ENCODE measurements around the gene TDRD3.
"Not testable (repeated sequence)": the region's sequence is repeated elsewhere in the genome, so short reads cannot be mapped to it uniquely, and the experiment has no call there.

TDRD3 gene

DNA sequence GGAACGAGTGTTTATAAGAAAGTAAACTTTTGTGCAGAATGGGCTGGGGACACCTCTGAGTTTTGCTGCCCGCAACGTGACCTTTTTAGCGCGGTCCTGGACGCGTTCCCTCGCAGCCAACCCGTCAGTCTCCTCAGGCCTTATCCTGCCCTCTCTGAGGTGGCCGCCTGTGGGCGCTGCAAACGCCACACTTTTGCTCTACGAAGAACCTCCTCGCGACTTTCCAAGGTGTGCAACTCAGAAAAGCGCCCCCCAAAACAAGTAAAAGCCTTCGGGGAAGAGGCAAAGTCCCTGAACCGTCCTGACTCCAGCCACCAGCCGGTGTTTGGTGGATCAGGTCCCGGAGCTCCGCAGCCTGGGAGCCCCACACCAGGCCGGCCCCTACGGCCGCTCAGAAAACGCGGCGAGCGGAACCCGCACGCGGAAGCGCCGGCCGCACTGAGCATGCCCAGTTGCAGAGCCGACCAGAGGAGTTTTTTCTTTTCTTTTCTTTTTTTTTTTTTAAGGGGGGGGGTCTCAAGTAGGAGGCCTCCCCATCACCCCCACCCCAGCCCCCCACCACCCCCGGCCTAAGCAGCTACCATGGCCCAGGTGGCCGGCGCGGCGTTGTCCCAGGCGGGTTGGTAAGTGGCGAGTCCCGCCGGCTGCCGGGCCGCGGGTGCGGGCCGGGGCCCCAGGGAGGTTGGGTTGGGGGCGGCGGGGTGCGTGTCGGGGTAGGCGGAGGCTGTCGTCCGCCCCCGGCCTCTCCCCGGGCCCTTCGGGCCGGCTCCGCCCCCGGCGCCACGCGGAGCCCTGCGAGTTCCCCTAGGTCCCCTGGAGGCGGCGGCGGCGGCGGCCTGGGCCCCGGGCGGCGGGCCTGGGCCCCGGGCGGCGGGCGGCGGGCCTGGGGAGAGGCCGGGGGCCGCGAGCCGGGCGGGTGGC lies at the start of gene TDRD3:
Gene TDRD3 (plus strand): TSS at position 438 of the 921 bp plus-strand sequence. CDS start 145 bp downstream, at position 583.
- DNase-seq, result peak; percentile 89

DNA sequence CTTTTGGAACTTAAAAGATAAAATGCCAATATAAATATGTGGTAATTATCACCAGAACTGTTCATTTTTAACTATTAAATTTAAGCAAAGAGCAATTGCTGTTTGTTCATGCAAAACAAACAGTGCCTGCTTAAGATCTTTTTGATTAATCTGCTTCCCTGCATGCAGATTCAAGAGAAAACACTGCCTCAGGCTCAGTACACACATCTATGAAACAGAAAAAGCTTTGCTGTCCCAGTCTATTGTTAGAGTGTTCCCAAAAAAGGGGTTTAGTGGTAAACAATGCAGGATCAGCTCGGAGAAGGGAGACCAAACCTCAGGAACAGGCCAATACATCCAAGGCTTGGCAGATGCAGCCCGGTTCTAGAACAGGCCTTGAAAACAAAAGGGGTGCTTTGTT lies 49.3 kb upstream of the TDRD3 start:
- DNase-seq, result no peak

DNA sequence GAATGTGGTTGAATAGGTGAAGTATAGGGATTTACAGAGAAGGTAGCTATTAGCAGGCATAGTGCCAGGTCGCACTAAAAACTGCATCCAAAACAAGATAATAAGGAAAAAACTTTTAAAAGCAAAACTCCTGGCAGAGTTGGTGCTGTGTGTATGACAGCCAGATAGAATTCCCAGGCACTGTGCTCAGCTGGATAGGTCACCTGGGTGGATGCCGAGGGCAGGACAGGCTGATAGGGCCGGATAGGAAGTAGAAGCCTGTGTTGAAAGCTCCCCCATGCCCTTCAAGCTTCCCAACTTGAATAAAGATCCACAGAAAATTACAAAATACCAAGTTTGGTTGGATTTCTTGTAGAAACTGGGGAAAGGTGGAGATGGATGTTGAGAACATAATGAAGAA lies 48.9 kb upstream of the TDRD3 start:
- no peak for DNase-seq

DNA sequence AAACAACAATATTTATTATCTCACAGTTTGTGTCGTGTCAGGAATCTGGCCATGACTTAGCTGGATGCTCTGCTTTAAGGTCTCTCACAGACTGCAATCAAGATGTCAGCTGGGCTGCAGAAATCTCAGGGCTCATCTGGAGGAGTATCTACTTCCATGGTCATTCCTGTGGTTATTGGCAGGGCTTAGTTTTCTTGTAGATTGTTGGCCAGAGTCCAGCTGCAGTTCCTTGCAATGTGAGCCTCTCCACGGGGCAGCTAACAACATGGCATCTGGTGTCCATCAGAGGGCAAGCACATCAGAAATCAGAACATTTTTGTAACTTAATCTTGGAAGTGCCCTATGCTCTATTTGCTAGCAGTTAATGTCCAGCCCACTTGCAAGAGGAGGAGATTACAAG lies 45.7 kb upstream of the TDRD3 start:
- DNase-seq, result no peak

DNA sequence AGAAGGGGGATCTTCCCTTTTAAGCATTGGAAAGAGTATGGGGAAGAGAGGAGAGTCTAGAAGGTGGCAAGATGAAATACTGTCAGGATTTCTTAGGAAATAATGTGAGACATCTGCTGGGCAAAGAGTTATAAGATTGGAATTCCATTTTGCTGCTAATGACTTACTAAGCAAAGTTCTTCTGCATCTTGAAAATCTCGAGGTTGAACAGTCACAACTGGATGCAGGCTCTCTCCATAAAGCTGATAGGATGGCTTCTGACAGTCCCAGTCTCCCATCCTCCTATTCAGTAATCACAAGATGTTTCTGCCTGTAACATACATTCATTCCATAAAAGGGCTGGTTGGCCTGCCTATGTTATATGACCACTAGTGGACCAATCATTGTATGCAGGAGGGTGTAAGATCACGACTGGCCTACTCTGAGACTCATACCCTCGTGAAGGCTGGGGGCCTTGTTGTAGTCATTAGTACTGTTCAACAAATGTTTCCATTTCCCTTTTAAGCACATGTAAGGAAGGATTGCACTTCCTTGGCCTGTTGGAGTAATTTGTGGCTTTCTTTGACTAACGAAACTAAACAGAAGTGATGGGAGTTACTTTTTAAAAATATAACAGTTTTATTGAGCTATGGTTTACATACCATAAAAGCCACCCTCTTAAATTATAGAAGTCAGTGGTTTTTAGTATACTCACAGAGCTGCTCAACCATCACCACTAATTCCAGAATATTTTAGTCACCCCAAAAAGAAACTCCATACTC lies 45.0 kb upstream of the TDRD3 start:
- DNase-seq, result no peak

DNA sequence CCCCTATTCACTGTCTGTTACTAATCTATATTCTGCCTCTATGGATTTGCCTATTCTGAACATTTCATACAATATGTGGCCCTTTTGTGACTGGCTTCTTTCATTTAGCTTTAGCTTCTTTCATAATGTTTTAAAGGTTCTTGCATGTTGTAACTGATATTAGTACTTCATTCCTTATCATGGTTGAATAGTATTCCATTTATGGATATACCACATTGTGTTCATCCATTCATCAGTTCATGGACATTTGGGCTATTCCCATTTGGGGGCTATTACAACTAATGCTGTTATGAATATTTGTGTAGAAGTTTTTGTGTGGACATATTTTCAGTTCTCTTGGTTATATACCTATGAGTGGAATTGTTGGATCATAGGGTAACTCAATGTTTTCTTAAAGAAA lies 44.4 kb upstream of the TDRD3 start:
- no peak for DNase-seq

DNA sequence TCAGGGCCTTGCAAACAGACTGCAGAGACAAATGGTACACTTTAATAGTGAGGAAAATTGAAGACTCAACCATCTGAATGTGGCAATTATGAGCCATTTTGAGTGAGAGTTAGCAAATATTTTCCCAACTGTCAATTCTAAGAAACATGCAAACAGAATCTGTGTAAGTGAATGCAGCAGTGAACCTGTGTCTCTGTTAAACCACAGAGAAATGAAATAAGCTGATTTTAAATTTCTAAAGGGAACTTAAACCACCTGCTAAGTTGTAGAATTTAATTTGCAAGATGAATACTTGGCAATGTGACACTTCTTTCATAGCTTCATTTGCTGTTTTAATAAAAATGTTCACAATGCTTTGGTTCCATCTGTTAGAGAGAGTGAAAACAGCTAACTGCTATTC lies 42.0 kb upstream of the TDRD3 start:
- DNase-seq, result no peak

DNA sequence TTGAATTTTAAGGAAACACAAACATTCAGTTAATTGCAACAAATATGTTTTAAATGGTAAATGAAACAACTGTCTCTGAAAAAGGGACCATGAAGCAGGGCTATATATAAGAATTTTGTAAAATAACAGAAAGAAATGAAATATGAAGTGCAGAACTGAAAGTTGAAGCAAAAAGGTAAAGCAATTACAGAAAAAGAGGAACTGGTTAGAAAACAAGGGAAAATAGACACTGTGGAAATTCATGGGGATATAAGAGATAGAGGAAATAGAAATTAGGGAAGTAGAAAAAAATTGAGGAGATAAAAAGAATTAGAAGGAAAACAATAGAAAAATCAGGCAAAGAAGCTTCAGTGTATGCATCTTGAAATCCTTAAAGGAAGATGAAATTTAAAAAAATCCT lies 40.0 kb upstream of the TDRD3 start:
- DNase-seq, result no peak

DNA sequence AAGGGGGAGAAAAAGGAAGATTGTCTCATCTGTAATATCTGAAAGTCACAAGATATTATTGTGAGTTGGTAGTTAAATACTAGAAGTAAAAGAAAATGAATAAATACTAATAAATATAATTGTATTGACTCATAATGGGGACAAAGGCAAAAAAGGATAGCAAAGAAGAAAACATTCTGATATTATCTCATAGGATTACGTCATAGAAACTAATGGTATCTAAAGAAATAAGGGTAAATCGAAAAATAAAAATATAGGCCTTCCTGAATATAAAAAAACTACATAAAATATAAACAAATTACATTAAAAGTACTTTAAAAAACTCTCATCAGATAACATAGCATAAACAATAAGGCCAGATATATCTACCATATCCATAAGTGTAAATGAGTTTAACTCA lies 38.6 kb upstream of the TDRD3 start:
- DNase-seq, result no peak

DNA sequence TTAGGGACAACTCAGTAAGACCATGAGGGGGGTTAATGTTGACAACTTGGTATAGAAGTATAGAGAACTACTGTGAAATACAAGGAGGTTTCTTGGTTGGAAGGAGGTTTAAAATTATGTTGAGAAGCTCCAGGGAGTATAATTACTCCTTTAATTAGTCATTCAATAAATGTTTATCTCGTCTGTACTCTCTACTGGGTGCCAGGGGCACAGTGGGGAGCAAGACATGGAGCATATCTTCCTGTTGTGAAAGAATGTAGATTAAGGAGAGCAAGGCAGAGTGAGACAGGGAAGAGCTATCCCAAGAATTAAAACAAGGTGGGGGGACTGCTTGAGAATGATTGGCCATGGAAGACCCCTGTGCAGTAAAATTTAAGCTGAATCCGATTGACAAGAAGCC lies 33.7 kb upstream of the TDRD3 start:
- no peak for DNase-seq

DNA sequence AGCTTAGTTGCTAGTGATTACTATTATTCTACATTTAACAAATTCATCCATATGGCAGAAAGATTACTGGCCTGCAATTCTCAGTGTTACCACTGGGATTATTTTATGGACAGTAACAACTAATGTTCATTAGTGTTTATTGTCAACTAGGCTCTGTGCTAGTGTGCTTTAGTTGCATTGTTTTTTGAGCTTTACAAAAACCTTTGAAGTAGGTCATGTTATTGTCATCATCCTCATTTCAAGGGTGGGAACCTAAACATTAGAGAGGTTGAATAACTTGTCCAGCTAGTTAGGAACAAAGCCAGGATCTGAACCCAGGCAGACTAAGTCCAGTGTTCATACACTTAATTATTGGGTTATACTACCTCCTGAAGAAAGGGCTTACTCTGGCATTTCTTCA lies 27.8 kb upstream of the TDRD3 start:
- DNase-seq, result no peak

DNA sequence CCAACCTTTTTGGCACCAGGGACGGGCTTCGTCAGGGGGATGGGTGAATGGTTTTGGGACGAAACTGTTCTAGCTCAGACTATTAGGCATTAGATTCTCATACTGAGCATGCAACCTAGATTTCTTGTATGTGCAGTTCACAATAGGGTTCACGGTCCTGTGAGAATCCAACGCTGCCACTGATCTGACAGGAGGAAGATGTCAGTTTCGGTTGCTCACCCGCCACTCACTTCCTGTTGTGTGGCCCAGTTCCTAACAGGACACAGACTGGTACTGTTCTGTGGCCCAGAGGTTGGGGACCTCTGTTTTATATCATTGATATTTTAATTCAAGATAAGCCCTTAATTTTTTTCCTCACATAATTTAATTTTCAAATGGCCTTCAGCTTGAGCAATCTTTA lies 26.7 kb upstream of the TDRD3 start:
- no peak for DNase-seq

DNA sequence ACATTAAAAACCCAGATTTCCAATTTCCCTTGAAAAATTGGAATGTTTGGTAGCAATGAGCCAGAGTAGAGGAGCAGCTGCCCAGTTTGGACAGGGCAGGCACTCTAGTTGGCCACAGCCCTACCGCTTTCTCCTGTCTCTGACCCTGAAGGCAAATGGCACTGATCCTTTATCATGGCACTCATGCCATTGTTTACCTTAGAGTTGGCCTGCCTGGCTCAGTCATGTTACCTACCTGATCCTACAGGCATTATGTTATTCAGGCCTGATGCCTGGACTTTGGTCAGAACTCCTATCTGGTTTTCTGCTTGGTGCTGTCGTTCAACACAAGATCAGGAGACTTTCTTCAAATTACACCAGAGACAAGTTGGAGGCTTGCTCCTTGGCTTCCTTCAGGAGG lies 24.9 kb upstream of the TDRD3 start:
- DNase-seq, result no peak

DNA sequence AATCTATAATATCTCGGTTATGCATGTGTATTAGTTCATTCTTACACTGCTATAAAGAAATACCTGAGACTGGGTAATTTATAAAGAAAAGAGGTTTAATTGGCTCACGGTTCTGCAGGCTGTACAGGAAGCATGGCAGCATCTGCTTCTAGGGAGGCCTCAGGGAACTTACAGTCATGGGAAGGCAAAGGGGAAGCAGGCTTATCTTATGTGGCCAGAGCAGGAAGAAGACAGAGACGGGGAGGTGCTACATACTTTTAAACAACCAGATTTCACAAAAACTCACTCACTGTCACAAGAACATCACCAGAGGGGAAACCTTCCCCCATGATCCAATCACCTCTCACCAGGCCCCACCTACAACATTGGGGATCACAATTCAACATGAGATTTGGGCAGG lies 17.7 kb upstream of the TDRD3 start:
- DNase-seq, result not testable (repeated sequence)

DNA sequence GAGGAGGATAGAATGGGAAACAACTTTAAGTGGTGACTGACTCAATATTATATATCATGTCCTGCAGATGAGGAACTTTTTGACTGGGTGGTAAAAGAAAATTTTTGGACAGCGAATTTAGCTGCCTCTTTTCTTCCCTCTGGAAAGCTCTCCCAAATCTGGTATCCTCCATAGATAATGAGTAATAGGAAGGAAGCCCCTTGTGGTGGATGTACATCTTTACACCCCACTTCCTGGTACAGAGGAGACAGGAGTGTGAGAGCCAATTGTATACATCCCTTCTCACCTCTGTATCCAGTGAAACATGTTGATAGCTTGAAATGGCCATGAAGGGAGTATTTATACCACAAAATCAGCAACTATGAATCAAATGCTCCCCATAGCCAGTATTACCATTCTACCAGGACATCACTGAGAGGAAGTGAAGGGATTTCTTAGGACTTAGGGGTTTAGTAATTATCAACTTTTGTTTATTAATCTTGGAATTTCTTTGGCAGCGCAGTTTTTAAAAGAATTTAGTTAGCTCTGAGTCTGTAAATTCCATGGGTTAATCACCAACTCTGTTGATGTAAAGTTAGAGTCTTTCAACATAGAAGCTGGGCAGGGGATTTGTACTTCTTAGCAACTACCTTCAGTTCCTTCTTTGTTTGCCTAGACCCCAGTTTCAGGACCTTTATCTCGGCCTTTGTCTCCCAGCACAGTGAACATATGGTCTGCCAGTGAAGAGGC lies 17.0 kb upstream of the TDRD3 start:
- DNase-seq, result peak; percentile 8

DNA sequence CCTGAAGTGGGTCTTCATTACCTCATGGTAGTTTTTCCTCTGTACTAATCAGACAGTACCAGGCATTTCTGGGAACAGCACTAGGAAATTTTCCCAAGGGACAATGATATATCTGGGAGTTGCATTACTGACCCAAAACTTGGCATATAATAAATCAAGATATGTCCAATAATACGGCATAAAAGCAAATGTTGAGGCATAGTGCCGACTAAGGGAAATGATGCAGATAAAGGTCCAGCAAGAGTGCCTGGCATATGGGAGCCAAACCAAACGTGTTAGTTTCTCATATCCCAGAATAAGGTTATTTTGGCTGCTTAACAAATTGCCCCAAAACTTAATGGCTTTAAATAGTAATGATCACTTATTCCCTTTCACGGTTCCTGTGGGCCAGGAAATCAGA lies 12.1 kb upstream of the TDRD3 start:
- no peak for DNase-seq

DNA sequence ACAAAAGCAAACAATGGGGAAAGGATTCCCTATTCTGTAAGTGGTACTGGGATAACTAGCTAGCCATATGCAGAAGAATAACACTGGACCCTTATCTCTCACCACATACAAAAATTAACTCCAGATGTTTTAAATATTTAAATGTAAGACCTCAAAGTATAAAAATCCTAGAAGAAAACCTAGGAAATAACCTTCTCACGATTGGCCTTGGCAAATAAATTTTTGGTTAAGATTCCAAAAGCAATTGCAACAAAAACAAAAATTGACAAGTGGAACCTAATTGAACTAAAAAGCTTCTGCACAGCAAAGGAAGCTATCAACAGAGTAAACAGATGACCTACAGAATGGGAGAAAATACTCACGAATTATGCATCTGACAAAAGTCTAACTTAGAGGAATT lies 10.8 kb upstream of the TDRD3 start:
- DNase-seq, result no peak

DNA sequence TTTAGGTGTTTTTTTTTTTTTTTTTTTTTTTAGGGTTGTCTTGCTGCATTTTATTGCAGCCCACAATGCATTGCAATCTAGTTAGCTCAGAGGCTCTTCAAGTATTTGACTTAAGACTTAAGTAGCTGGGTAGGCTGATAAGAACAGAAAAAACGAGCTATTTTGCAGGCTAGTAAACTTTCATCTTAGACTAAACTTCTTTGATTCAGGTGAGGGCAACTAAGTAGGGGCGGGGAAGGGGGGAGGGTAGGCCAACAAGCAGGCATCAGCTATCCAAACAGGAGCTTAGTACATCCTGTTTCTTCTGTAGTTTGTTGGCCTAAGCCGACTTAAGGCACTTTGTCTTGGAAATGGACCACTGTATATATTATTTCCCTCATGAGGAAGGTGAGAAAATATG lies 4.9 kb upstream of the TDRD3 start:
- no peak for DNase-seq

DNA sequence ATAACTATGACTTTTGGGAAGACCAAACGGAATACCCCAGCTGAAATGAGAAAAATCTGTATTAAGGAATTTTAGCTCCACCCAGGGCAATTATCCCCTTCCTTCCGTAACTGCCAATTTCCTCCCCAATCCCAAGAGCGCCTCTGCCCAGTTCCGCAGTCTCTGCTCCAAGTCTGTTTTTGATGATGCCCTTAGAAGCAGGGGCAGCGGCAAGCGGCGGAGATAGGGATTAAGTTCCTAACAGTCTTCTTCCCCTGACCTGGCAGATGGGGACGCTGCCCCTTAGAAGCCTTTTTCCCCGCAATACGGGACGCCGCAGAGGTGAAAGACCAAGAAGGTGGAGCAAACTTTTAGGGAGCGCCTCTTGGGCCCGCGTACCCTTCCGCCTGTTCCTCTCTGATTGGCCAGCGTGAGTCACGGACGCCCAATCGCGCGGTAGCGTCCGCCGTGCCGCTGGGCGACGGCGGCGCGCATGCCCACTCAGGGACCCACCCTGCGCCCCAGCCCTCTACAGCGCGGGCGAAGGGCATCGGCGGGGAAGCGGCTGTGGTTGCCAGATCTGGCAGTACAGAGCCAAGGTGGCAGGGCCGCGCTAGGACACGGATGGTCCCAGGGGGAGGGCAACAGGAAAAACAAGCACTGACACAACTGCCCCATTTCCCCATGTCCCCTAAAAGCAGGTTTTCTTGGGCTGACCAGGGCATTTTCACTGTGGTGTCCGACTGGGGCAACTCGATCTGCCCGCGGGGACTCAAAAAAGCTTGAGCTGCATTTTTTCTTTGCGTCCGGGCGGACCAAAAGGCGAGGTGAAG lies 843 bp upstream of the TDRD3 start:
- peak; percentile 95 for DNase-seq

DNA sequence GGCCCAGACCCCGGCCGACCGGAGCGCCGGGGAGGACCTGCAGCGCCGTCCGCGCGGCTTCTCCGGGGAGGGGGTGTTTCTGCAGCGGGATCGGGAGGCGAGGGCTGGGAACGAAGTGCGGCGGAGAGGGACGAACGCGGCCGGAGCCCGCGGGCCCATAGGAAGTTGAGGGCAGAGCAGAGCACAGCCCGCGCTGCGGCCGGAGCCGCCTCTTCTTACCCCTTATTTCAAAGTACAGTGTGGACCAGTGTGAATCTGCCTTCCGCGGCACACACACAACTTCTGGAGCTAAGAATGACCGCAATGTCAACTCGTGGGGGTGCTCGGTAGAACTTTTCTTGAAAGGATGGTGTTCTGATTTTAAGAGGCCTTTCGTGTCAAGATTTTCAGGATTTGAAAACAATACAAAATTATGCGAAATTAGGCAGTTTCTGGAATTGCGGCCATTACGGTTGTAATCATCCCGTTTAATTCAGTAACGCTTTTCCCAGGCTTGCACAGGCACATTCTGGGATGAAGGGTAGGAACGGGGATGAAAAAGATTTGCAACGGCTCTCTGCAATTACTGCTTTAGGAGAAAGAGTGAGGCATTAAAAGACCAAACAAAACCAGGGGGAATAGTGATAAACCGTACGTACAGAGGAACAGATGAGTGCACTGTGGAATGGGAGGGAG lies 821 bp downstream of the TDRD3 start:
- DNase-seq, result peak; percentile 45

DNA sequence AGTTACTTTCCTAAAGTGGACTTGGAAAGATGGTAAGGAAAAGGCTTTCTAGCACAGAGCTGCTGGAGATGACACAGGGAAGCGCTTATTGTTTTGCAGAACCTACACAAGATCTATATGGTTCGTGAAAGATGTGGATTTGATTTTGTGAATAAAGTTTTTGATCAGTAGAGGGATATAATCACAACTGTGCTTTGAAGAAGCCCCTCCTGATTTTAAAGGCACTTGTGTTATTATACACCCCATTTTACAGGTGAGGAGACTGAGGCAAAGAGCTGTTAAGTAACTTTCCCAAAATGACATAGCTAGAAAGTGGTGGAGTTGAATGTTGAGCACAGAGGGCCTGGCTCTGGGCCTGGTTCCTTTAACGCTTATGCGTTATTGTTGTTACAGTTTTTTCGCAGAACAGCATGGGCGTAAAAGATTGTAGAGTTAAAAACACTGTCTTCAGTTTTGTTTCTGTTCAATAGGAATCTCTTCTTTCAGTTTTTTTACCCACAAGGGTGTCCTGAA lies 1.4 kb downstream of the TDRD3 start:
- DNase-seq, result no peak

All from NCI-H2171 treated with DMSO at 0.1 percent for 48 hours (cell line).